HG03060 (cell line): Measurements from ENCODE around the gene CASZ1.

Experiments
- ATAC-seq: cut with Tn5 transposase; IDR thresholded peaks from one replicate; pipeline ENCODE4 v1.9.1; 2021; ENCODE audit warnings: low read depth, moderate number of reproducible peaks; ENCODE audit not compliant: unreplicated experiment

Gene CASZ1

DNA sequence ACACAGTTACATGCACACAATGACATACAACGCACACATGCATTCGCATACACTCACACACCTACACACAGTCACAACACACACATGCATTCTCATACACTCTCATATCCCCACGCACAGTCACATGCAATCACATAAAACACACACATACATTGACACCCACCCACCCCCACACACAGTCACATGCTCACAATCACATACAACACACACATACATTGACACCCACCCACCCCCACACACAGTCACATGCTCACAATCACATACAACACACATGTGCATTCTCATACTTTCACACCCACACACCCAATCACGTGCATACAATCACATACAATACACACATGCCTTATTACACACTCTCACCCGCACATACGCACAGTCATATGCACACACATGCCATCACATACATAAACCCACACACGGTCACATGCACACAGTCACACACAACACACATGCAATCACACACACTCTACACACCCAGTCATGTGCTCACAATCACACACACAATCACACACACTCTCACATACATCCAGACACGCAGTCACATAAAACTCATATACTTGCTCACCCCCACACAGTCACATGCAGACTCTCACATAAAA is 134.3 kb downstream of the CASZ1 start:
- ATAC-seq, result no peak

DNA sequence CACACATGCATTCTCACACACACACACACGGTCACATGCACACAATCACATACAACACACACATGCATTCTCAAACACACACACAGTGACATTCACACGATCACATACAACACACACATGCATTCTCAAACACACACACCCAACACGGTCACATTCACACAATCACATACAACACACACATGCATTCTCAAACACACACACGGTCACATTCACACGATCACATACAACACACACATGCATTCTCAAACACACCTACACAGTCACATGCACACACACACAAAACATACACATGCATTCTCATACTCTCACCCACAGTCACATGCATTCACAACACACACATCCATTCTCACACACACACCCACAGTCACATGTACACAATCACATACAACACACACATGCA is 135.0 kb downstream of the CASZ1 start:
- ATAC-seq, result no peak

DNA sequence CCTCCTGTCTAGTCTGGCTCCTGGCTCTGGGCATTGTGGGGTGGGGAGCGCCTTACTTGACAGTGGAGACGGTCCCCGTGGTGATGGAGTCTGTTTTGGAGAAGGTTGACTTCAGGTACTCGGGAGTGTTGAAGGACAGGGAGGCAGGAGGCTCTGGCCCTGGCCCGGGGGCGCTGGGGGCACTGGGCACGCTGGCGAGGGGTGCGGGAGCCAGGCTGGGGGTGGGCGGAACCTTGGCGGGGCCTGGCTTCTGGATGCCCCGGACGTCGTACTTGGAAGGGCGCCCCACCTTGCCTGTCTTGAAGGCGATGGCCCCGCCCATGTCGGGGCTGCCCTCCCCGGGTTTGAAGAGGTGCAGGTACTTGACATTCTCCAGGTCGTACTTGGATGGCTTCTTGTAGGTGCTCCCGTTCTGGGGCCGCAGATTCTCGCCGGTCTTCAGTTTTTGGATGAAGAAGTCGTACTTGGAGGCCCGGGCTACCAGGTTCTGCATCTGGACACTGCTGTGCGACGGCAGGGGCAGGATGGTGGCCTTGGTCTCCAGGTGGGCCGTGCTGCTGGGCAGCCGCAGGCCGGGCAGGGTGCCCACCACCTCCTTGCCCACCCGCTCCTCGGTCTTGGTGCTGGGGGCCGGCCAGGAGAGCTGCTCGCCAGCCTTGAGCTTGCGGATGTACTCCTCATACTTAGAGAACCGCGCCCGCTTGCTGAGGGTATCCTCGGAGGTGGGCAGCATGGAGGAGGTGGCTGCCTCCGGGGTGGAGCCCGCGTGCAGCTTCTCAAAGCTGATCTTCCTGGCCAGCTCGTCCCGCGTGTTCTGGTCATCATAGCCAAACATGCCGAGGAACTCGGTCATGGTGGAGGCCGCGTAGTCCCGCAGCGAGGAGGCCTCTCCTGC is 136.6 kb downstream of the CASZ1 start:
- ATAC-seq, result no peak

DNA sequence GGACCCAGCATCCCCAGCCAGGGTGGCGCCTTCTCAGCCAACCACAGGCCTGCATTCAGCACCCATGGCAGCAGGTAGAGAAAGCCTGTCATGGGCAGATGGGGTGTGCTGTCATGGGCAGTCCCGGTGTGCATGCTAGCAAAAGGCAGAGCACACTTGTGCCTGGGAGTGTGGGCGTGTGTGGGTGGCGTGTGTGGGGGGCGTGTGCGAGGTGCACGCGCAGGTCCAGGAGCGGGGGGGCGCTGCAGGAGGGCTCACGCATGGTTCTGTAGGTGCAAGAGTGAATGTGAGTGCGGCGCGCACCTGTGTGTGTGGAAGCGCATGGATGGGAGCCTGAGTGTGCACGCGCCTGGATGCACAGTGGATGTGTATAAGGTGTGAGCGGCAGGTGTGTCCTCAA is 137.2 kb downstream of the CASZ1 start:
- no peak for ATAC-seq

DNA sequence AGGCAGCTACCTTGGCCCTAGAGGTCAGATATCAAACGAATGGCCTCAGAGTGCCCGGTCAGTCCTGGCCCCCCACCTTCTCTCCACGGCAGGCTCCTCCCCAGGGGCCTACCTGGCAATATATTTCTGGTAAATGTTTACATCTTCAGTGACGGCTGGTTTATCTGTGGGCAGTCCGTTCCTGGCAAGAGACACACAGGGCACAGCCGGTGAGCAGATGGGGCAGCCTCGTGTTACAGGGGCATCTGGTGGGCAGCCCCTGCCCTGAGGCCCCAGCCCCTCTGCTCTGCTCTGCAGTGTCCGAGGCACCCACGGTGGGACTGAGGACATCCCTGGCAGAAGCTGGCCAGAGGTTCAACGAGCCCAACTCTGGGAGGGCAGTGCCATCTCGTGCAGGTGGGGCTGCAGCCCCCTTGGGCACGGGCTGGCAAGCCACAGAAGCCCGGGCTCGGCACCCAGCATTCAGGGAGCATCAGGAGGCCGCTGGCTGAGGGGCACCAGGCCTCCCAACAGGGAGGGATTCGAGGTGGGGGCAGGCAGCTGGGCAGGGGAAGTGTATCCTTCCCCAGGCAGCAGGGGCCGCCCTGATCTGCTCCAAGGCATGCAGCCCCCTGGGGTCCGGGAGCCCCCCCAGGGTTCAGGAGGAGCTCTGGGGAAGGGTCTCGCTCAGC is 137.9 kb downstream of the CASZ1 start:
- no peak for ATAC-seq

DNA sequence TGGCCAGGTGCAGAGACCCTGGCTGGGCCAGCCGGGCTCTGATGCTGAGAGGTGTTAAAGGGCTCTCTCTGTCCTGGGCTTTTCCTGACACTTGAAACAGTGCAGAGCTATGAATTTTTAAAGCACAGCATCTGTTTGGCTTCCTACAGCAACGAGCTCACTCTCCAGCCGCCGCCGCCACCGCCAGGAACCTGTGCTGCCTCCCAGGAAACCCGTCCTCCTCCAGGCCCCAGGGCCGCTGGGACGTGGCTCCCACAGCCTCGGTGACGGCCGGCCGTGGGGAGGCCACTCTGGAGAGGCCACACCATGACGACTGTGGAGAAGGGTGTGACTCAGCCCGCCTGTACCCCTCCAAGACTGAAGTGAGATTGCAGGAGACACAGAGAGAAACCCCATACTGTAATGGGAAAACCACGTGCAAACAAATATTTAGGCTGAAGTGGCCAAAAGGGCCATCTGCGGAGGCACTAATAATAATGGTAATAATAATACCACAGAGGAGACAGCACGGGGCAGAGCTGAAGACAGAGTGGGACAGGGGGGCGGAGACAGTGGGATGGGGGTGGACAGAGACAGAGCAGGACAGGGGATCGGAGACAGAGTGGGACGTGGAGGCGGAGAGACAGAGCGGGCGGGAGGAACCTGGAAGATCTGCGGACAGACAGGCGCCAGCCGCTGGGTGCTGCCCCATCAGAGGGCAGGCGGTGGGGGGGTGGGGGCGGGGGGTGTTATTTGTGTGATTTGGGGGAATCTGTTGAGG is 139.2 kb downstream of the CASZ1 start:
- no peak for ATAC-seq

DNA sequence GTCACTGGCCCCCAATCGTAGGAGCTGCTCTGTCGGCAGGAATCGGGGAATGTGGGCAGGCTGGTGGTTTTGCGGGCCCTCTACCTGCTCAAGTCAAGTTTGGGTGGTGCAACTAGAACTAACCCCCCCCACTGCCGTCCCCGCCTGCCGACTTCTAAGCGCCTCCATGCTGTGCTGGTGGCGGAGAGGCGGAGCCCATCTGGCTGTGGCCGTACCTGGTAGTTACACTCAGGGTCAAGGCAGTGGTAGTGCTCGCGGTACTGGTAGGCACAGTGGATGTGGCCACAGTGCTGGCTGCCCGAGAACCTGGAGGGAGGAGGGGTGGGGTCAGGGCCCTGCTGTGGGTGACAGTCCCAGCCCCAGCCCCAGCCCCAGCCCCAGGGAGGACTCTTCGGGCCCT is 140.0 kb downstream of the CASZ1 start:
- no peak for ATAC-seq

DNA sequence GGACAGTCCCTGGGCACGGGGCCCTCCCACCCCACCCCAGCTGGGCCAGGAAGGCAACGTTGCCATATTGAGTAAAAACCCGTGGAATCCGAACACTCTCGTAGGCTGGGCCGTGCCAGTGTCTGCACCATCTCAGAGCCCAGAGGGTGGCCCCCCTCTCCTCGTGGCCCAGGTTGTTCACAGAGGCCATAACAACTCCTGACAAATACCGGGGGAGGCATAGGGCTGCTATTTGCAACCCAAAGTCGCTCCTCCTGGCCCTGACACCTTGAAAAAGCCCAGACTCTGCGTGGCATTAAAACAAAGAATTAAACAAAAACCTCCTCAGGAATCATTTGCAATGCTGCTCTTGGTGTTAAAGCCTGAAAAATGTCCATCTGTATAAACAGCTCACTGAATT is 141.4 kb downstream of the CASZ1 start:
- no peak for ATAC-seq

DNA sequence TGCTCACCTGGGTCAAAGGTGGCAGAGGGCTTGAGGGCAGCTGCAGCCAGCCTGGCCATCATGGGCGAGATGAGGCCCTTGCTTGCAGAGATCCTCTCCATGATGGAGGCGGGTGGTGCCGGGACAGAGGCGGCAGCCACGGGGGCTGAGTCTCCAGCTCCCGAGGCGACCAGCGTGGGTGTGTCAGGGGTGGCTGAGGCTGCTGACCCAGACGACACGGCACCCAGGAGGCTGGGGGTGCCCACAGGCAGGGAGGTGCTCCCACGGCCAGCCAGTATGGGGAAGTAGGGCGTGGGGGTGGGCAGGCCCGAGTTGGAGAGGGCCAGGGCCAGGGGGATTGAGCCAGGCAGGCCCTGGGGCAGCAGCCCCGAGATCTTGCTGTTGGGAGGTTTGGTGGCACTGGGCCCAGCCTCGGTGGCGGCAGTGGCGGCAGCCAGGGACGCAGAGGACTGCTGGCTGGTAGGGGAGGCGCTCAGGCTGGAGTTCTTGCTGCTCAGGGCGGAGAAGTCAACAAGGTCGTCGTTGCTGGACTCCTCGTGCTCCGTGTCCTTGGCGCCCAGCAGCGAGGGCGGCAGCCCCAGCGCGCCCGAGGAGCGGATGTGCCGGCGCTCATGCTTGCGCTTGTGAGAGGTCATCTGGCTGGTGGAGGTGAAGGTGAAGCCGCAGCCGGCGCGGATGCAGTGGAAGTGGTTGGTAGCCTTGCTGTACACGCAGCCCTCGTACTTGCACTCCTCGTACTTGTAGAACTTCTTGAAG is 142.9 kb downstream of the CASZ1 start:
- ATAC-seq, result no peak

DNA sequence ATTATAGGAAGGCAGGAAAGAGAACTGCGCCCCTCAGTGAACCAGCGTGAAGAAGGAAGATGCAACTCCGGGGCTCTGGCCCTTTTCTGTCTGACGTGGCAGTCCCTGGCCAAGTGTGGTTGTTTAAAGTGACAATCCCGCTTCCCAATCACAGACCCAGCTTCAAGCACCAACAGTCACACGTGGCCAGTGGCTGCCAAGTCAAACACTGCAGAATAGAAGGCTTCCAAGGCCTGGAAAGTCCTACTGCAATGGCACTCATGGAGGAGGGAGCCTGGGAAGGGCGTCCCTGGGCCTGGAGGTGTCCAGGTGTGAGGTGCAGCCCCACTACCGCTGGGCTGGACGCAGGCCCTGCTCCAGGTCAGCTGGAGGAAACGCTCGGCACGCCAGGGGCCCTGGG is 143.8 kb downstream of the CASZ1 start:
- ATAC-seq, result no peak

DNA sequence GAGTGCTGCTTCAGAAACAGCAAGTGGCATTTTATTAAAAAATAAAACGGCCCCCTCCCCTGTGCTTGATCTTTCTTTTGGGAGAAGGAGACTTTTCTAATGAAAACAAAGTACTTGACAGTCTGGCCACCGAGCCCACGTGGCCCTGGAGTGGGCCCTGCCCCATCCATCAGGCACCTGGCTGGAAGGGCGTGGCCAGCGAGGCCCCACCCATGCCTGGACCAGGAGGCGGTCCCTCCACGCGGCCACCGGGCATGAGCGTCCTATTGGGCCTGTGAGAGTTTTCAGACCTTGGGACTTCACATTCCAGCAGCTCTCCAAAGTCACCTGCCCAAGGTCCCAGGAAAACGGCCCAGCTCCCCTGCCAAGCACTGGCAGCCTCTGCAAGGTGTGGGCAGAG is 144.7 kb downstream of the CASZ1 start:
- no peak for ATAC-seq

DNA sequence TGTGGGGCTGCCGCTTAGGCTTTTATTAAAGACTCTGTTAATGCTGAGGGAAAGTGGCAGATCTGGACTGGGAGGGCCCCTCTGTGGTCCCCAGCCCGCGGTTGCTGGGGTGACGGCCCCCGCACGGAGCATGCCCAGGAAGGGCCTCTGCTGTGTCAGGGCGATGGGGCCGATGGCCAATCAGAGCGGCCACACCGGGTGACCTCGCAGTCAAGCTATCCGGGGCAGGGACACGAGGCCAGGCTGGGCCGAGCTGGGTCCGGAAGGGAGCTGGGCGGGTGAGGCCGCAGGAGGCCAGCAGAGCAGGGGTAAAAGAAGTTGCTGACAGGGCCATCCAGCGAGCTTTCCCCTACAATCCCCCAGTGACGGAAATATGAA is 145.1 kb downstream of the CASZ1 start:
- no peak for ATAC-seq

DNA sequence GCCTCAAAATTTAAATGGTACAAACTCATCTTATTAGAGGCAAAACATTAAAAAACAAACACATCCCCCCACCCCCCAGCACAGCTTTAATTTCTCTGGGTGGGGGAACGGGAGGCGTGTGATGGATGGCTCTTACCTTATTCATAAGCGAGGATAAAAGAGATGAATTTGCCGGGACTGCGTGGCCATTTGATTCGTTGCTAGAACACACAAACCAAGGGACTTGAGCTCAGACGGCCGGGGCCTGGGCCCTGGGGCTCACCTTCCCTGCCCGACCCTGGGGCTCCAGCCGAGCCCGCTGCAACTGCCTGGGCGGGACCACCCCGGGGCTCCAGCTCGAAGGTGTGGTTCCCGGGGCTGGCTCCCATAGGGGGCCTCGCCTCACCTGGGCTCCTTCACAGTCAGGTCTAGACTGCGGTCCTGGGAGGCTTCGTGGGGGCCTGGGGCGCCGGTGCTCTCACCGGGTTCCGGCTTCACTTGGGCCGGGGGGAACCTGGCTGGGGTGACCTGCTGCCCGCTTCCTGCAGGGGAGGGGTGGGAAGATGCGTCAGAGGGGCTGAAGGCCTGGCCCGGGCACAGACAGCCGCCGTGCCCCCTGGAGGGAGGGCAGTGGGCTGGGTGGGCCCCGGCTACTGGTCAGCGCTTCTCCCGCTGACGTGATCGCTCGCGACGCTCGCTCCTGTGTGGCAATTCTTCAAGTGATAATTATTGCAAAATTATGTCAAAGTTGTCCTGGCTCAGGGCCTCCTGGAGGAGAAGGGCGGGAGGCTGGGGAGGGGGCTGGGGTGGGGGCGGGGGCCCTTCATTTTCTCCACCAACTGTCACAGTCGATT is 145.7 kb downstream of the CASZ1 start:
- ATAC-seq, result no peak

DNA sequence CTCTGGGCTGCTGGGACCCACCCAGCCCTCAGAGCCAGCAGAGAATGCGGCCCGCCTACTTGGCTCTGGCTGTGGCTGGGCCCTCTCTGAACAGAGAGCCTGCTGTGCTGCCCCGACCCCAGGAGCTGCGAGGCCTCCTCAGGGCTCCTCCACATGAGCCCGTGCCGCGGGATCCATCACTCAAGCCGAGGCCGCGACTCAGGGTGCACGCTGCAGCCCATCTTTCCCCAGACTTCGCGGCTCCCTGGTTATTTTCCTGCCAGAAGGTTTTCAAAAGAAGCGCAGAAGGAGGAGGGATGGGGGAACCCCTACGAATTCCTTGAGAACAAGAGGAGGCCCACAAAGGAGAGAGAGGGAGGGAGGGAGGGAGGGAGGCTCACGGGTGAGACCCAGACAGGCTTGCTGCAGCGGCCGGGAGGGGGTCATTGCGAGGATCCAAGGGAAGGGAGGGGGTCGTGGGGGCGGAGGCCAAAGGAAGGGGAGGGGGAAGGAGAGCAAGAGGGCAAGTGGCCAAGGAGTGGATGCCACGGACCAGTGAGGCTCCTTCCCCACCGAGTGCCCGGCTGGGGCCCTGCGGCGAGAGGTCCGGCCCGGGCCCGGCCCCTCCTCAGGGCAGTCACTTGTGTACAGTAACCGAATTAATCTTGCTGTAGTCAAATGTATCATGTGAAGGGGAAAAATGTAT is 146.8 kb downstream of the CASZ1 start:
- ATAC-seq, result no peak

DNA sequence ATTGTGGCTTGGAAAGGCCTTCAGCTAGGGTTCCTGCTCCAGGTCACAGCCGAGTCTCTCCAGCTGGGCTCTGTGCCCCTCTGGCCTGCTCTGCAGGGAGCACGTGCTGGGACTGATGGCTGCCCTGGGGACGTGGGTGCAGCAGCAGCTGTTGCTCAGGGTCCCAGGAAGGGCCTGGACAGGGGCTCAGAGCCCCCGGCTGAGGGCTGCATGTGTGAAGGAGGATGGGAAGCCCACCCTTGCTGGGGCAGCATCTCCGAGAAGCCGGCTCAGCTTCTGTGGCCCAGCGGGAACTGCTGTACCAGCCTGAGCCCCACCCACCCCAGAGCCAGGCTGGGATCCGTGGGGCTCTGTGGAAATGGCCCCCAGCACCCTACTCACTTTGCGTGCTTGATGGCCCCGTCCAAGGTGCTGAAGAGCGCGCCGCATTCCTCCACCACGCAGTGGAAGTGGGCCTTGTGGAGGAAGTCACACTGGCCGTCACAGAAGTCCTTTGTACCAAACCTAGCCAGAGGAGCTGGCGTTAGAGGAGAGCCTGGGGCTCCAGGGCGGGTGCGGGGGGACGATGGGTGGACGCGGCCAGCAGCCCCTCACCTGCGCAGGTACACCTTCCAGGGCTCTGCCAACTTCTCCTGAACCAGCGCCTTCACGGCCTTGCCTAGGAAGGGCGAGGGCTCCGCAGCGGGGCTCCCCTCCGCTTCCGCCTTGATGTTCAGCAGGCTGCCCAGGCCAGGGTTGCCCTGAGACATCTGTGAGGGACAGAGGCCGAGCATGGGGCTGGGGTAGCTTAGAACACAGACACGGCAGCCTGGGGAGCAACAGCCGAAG is 147.5 kb downstream of the CASZ1 start:
- no peak for ATAC-seq

DNA sequence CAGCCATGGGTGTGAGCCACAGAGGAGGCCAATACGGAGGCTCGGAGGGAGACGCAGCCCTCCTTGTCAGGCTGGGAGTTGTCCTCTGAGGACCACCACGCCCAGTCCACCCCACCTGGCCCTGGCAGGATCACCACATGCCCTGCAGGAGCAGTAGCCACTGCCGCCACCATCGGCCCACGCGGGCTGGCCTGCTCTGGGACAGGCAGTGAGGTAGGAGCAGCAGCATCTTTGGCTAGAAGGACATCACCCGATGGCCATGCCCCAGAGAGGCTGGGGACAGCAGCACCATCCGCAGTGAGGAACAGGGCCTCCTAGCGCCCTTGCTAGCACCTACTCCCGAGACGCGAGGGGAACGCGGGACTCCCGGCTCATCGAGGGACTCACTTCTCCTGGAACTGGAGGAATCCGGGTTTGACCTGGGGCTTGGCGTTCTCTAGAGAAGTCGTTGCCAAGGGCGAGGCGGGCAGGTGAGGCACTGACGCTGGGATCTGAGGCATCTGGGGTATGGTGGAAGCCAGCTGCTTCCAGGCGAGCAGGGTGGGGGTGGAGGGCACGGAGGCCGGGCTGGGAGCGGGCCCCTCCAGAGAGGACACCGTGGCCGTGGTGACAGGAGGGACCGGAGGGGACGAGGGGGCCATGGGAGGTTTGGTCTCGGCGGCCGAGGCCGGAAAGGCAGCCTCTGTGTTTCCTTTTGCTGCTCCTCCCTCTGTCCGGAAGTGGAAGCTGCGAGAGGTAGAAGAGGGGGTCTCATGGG is 148.9 kb downstream of the CASZ1 start:
- ATAC-seq, result no peak

DNA sequence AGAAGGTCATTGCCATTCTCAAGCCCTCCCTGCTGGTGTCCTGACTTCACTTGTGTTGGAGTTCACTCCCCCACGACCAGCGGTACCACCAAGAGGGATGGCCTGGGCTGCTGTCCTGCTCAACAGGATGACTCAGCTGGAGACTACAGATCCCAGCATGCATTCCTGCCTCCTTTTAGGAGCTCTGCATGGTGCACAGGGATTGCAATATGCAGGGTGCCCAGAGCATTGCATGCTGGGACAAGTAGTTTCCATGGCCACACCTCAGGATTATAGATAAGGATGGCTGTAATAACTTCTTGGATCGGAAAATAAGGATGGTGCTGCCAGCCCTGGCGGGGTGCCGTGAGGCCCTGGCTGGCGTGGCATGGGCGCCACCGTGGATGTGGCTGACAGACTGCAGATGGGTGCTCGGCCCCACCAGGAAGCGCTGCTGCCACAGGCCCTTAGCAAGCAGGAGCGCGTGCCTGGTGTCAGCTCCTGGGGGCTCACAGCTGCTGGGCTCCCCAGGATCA is 150.0 kb downstream of the CASZ1 start:
- no peak for ATAC-seq
